Activated CD8-positive, alpha-beta memory T cell treated with anti-CD3 and anti-CD28 coated beads, Interleukin-2, amount 10 ng/mL, durations not matched to agents 7 days and 5 days (primary cell): ENCODE measurements around the gene UNC45A. TPM values are rescaled to one million over a fixed set of nuclear protein-coding genes. Genes with fewer than 3 reads are reported as not detected.
A peak's percentile ranks its signal among the peaks of the same experiment; 100 is the strongest.

Source experiments
- ATAC-seq: fragments of 150-1000 bp; cut with Tn5 transposase; one replicate; pipeline ENCODE4 v1.10.0; 2021; ENCODE audit warnings: moderate library complexity
- CTCF ChIA-PET: fragments of 350-600 bp; sonication (Branson Sonifier 250); formaldehyde crosslinking; loops from one replicate; lab custom pipeline; 2021; ENCODE audit warnings: antibody characterized with exemption; lab: Charles Lee
- DNase-seq: peaks from one replicate; pipeline ENCODE4 v3.0.0-alpha.2; 2020
- H3K27ac Mint-ChIP-seq: one replicate; pipeline ENCODE4 v1.8.0; 2021; ENCODE audit warnings: mild to moderate bottlenecking, mixed read lengths
- H3K27me3 Mint-ChIP-seq: one replicate; pipeline ENCODE4 v1.8.0; 2021; ENCODE audit warnings: mixed read lengths
- H3K36me3 Mint-ChIP-seq: one replicate; pipeline ENCODE4 v1.8.0; 2021; ENCODE audit warnings: mild to moderate bottlenecking, mixed read lengths
- H3K4me1 Mint-ChIP-seq: one replicate; pipeline ENCODE4 v1.8.0; 2021; ENCODE audit warnings: mixed read lengths
- H3K4me3 Mint-ChIP-seq: one replicate; pipeline ENCODE4 v1.8.0; 2021; ENCODE audit warnings: mild to moderate bottlenecking, moderate library complexity, mixed read lengths
- H3K9me3 Mint-ChIP-seq: one replicate; pipeline ENCODE4 v1.8.0; 2022; ENCODE audit warnings: low read depth, mixed read lengths
- total RNA-seq, 2 experiments: library from RNA; stranded (reverse); gene quantifications; one replicate each; pipeline ENCODE4 v1.2.3, GENCODE V29; 2021

UNC45A gene
- 10 to 100 TPM; 76.3 to 84.4 TPM for total RNA-seq

- no peaks in the 10 kb centered on the region for H3K9me3 Mint-ChIP-seq
- peaks cover 51% of the 10 kb centered on the region for H3K4me1 Mint-ChIP-seq
- CTCF ChIA-PET, result interaction anchor here (0.6 to 8.6 kb wide), 32 partner anchors 9 to 642 kb away, joined by 3 to 181 read pairs (median 5); partner anchors contain the start of genes BLM, FES, MAN2A2 and RCCD1
Observed at GRCh38 chr15:90934949-90935751, at the start of gene UNC45A. TSS of gene UNC45A (plus strand) at chr15:90935285. CDS start at chr15:90935325, 40 bp downstream.

GRCh38 chr15:90885432-90886290, 49.4 kb upstream of the UNC45A start:
- Mint-ChIP-seq H3K27ac (peak overlapping the region; percentile 73), H3K4me1 (peaks cover 72% of the 10 kb centered on the region), H3K27me3 (no peaks in the 10 kb centered on the region), H3K4me3 (peak overlapping the region; percentile 62), H3K36me3 (peaks cover 19% of the 10 kb centered on the region), H3K9me3 (no peaks in the 10 kb centered on the region)
- ATAC-seq (peak; percentile 44), DNase-seq (peak; percentile 86)
- CTCF ChIA-PET, result interaction anchor here (0.6 to 3.9 kb wide), 69 partner anchors 10 to 578 kb away, joined by 3 to 46 read pairs (median 5); partner anchors contain the start of genes BLM, FURIN, HDDC3 and IQGAP1

More at GRCh38 chr15:90934949-90935751, at the start of gene UNC45A:
- ATAC-seq, result peak; percentile 75
- DNase-seq, result peak; percentile 97
- no peaks in the 10 kb centered on the region for H3K27me3 Mint-ChIP-seq
- peak within 1 kb of the TSS; percentile 100 for H3K27ac Mint-ChIP-seq
- peaks cover 29% of the 10 kb centered on the region for H3K36me3 Mint-ChIP-seq
- peak within 1 kb of the TSS; percentile 81 for H3K4me3 Mint-ChIP-seq

- Mint-ChIP-seq H3K36me3 (peaks cover 19% of the 10 kb centered on the region), H3K4me3 (peak overlapping the region; percentile 62), H3K27ac (peak overlapping the region; percentile 73), H3K27me3 (no peaks in the 10 kb centered on the region), H3K4me1 (peaks cover 71% of the 10 kb centered on the region), H3K9me3 (no peaks in the 10 kb centered on the region)
- DNase-seq (no peak), ATAC-seq (no peak)
- CTCF ChIA-PET, result interaction anchor here (0.6 to 3.9 kb wide), 58 partner anchors 9 to 579 kb away, joined by 3 to 46 read pairs (median 5); partner anchors contain the start of genes BLM, FURIN, HDDC3 and IQGAP1
Observed at GRCh38 chr15:90886291-90886614, 48.8 kb upstream of the UNC45A start.

GRCh38 chr15:90887037-90887481, 48.0 kb upstream of the UNC45A start:
- Mint-ChIP-seq H3K4me1 (peaks cover 66% of the 10 kb centered on the region), H3K4me3 (no peak overlapping the region), H3K27me3 (no peaks in the 10 kb centered on the region), H3K27ac (no peak overlapping the region), H3K9me3 (no peaks in the 10 kb centered on the region), H3K36me3 (peaks cover 20% of the 10 kb centered on the region)
- CTCF ChIA-PET, result interaction anchor here (0.7 to 4.6 kb wide), 20 partner anchors 13 to 241 kb away, joined by 3 to 64 read pairs (median 10); partner anchors contain the start of genes BLM, HDDC3, MAN2A2 and UNC45A
- DNase-seq (no peak), ATAC-seq (no peak)

GRCh38 chr15:90889313-90889730, 45.8 kb upstream of the UNC45A start:
- ATAC-seq (peak; percentile 69), DNase-seq (peak; percentile 85)
- H3K4me3 Mint-ChIP-seq, result peak overlapping the region; percentile 63
- H3K27me3 Mint-ChIP-seq, result no peaks in the 10 kb centered on the region
- H3K27ac Mint-ChIP-seq, result peak overlapping the region; percentile 72
- H3K36me3 Mint-ChIP-seq, result peaks cover 29% of the 10 kb centered on the region
- H3K9me3 Mint-ChIP-seq, result no peaks in the 10 kb centered on the region
- CTCF ChIA-PET, result interaction anchor here (0.7 to 4.6 kb wide), 17 partner anchors 8 to 596 kb away, joined by 3 to 64 read pairs (median 4); partner anchors contain the start of genes BLM, HDDC3, MAN2A2 and UNC45A
- H3K4me1 Mint-ChIP-seq, result peaks cover 51% of the 10 kb centered on the region

- peak overlapping the region; percentile 63 for H3K4me3 Mint-ChIP-seq
- DNase-seq (peak; percentile 80), ATAC-seq (peak; percentile 57)
- CTCF ChIA-PET, result interaction anchor here (0.7 to 4.6 kb wide), 17 partner anchors 8 to 597 kb away, joined by 3 to 64 read pairs (median 4); partner anchors contain the start of genes BLM, HDDC3, MAN2A2 and UNC45A
- H3K9me3 Mint-ChIP-seq, result no peaks in the 10 kb centered on the region
- peaks cover 32% of the 10 kb centered on the region for H3K36me3 Mint-ChIP-seq
- peak overlapping the region; percentile 72 for H3K27ac Mint-ChIP-seq
- no peaks in the 10 kb centered on the region for H3K27me3 Mint-ChIP-seq
- H3K4me1 Mint-ChIP-seq, result peaks cover 47% of the 10 kb centered on the region
Observed at GRCh38 chr15:90889736-90890456, 45.2 kb upstream of the UNC45A start.

- no peak overlapping the region for H3K27ac Mint-ChIP-seq
Observed at GRCh38 chr15:90890839-90891238, 44.2 kb upstream of the UNC45A start.

GRCh38 chr15:90891346-90891949, 43.6 kb upstream of the UNC45A start:
- CTCF ChIA-PET, result interaction anchor here (3.8 to 4.6 kb wide), 2 partner anchors 11 to 41 kb away, joined by 35 to 64 read pairs; partner anchors contain the start of genes HDDC3, MAN2A2 and UNC45A
- ATAC-seq, result no peak
- no peaks in the 10 kb centered on the region for H3K27me3 Mint-ChIP-seq
- H3K4me3 Mint-ChIP-seq, result no peak overlapping the region
- DNase-seq, result no peak
- no peaks in the 10 kb centered on the region for H3K9me3 Mint-ChIP-seq
- no peak overlapping the region for H3K27ac Mint-ChIP-seq
- peaks cover 41% of the 10 kb centered on the region for H3K36me3 Mint-ChIP-seq
- H3K4me1 Mint-ChIP-seq, result peaks cover 32% of the 10 kb centered on the region

More at GRCh38 chr15:90890839-90891238, 44.2 kb upstream of the UNC45A start:
- Mint-ChIP-seq H3K4me1 (peaks cover 38% of the 10 kb centered on the region), H3K4me3 (peak overlapping the region; percentile 59), H3K9me3 (no peaks in the 10 kb centered on the region), H3K36me3 (peaks cover 36% of the 10 kb centered on the region), H3K27me3 (no peaks in the 10 kb centered on the region)
- no peak for DNase-seq
- ATAC-seq, result no peak
- CTCF ChIA-PET, result interaction anchor here (1.5 to 4.6 kb wide), 4 partner anchors 11 to 571 kb away, joined by 5 to 64 read pairs (median 20); partner anchors contain the start of genes BLM, HDDC3, MAN2A2 and UNC45A

- H3K36me3 Mint-ChIP-seq, result peaks cover 44% of the 10 kb centered on the region
- CTCF ChIA-PET, result interaction anchor here (2.6 kb wide), 1 partner anchor 11 kb away, joined by 14 read pairs; the partner anchor contains the start of gene MAN2A2
- H3K9me3 Mint-ChIP-seq, result no peaks in the 10 kb centered on the region
Observed at GRCh38 chr15:90892023-90892422, 43.1 kb upstream of the UNC45A start.

GRCh38 chr15:90892498-90893174, 42.4 kb upstream of the UNC45A start:
- Mint-ChIP-seq H3K9me3 (no peaks in the 10 kb centered on the region), H3K36me3 (peaks cover 41% of the 10 kb centered on the region), H3K27ac (no peak overlapping the region), H3K4me3 (no peak overlapping the region), H3K27me3 (no peaks in the 10 kb centered on the region), H3K4me1 (peaks cover 26% of the 10 kb centered on the region)
- CTCF ChIA-PET, result interaction anchor here (1.0 to 2.6 kb wide), 2 partner anchors 10 to 39 kb away, joined by 3 to 14 read pairs; partner anchors contain the start of gene MAN2A2
- ATAC-seq (no peak), DNase-seq (no peak)

More at GRCh38 chr15:90892023-90892422, 43.1 kb upstream of the UNC45A start:
- DNase-seq, result no peak
- ATAC-seq, result no peak
- no peaks in the 10 kb centered on the region for H3K27me3 Mint-ChIP-seq
- no peak overlapping the region for H3K4me3 Mint-ChIP-seq
- peaks cover 29% of the 10 kb centered on the region for H3K4me1 Mint-ChIP-seq
- H3K27ac Mint-ChIP-seq, result no peak overlapping the region
